ENCODE measurements around the gene SDS.
A peak's percentile ranks its signal among the peaks of the same experiment; 100 is the strongest.

Gene SDS

DNA sequence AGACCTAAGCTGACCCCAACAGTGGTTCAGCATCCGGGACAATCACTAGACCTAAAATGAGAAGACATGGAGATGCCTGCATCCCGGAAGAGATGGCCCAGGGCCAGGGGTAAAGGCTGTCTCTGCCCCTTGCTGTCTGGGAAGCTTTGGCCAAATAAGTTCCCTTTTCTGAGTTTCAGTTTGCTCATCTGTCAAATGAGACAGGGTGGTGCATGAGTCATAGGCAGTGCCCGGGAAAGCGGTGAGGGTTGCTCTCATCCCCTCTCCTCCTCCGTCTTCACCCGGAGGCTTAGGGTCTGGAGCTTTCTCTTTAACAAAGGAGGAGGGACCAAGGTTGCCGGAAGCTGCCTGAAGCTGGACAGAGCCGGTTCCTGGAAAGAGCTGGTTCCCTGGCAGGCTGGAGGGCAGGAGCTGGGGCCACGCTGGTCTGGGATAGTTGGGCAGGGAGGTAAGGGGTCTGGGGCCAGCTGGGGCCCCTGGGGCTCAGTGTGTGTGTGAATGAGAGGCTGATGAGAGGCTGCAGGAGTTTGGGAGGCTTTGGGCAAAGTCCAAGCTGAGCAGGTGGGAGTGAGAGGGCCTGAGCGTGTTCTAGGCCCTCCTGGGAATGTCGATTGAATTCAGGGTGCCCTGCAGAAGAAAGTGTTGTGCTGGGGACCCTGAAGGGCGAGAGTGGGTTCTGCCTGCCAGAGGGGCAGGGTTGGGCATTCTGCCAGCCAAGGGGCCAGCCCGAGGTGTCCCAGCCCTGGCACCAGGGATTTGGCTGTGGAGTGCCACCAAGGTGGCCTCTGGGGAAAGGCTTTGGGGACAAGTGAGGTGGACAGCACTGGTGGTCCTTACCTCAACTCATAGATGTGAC is 18.6 kb upstream of the SDS start, which contains the start of gene SDSL:
Gene SDSL (plus strand): TSS at position 351 of the 856 bp plus-strand sequence. CDS start 5,603 bp downstream, outside the sequence.
- TF ChIP-seq, protein P1, sequence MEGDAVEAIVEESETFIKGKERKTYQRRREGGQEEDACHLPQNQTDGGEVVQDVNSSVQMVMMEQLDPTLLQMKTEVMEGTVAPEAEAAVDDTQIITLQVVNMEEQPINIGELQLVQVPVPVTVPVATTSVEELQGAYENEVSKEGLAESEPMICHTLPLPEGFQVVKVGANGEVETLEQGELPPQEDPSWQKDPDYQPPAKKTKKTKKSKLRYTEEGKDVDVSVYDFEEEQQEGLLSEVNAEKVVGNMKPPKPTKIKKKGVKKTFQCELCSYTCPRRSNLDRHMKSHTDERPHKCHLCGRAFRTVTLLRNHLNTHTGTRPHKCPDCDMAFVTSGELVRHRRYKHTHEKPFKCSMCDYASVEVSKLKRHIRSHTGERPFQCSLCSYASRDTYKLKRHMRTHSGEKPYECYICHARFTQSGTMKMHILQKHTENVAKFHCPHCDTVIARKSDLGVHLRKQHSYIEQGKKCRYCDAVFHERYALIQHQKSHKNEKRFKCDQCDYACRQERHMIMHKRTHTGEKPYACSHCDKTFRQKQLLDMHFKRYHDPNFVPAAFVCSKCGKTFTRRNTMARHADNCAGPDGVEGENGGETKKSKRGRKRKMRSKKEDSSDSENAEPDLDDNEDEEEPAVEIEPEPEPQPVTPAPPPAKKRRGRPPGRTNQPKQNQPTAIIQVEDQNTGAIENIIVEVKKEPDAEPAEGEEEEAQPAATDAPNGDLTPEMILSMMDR (IDR thresholded peaks at IDR 0.05; ENCODE audit: control insufficient read depth, insufficient read depth, low read depth, low read length, missing control alignments): no peak
- peak; percentile 57 for DNase-seq (ENCODE audit: low read depth)
- H3K4me3 ChIP-seq (ENCODE audit: control insufficient read depth, low read depth, low read length): peak within 1 kb of the TSS; percentile 65

- no peak for DNase-seq (ENCODE audit: low read depth)
- no peak overlapping the region for H3K4me3 ChIP-seq (ENCODE audit: control insufficient read depth, low read depth, low read length)
- TF ChIP-seq, protein P1 (IDR thresholded peaks at IDR 0.05; ENCODE audit: control insufficient read depth, insufficient read depth, low read depth, low read length, missing control alignments): no peak
Measured at GRCh38 chr12:113420996-113421595, 17.4 kb upstream of the SDS start.

DNA sequence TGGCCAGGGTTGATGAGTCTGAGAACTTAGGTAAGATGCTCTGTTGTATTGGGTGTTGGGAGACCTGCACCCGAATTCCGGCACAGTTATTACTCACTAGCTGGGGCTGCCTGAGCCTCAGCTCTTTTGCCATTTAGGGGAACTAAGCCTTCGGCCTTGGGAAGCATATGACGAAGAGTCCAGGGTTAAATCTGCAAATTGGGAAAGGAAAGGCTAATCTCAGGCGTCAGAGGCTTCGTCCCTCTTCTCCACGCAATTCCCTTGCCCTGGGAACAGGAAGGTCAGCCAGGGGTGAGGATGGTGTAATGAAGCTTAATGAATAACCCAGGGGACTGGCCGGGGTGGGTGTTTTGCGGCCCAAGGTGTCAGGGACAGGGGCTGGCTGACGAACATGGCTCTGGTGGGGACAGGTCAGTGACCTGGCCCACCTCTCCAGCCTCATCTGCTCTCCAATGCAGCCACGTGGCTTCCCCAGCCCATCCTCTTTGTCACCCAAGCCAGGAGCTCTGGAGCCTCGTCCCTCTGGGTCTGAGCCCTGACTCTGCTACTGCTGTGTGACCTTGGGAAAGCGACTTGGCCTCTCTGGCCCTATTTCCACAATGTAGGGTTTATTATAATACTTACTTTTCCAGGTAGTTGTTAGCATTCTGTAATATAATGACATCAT is 14.7 kb upstream of the SDS start:
- H3K4me3 ChIP-seq (ENCODE audit: control insufficient read depth, low read depth, low read length): no peak overlapping the region
- TF ChIP-seq, protein P1 (IDR thresholded peaks at IDR 0.05; ENCODE audit: control insufficient read depth, insufficient read depth, low read depth, low read length, missing control alignments): no peak
- DNase-seq (ENCODE audit: low read depth): no peak

DNA sequence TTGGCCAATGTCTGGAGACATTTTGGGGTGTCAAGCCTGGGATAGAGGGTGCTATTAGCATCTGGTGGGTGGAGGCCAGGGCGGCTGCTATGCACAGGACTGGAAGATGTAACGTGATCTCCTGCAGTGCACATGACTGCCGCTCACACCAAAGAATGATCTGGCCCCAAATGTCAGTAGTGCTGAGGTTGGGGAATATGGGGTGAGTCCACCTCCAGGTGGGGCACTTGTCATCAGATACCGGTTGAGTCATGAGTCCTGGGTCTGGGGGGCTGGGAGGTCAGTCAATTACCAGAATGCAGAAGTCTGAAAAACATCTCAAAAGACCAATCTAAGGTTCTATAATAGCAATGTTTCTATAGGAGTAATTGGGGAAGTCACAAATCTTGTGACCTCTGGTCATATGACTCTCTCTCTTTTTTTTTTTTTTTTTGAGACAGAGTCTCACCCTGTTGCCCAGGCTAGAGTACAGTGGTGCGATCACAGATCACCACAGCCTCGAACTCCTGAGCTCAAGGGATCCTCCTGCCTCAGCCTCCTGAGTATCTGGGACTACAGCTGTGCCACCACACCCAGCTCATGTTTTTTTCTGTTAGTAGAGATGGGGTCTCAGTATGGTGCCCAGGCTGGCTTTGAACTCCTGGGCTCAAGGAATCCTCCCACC is 12.5 kb upstream of the SDS start:
- DNase-seq (ENCODE audit: low read depth): no peak
- no peak overlapping the region for H3K4me3 ChIP-seq (ENCODE audit: control insufficient read depth, low read depth, low read length)
- TF ChIP-seq, protein P1 (IDR thresholded peaks at IDR 0.05; ENCODE audit: control insufficient read depth, insufficient read depth, low read depth, low read length, missing control alignments): no peak

GRCh38 chr12:113414519-113415038 is 10.9 kb upstream of the SDS start:
- H3K4me3 ChIP-seq (ENCODE audit: control insufficient read depth, low read depth, low read length): no peak overlapping the region
- TF ChIP-seq, protein P1 (IDR thresholded peaks at IDR 0.05; ENCODE audit: control insufficient read depth, insufficient read depth, low read depth, low read length, missing control alignments): no peak
- no peak for DNase-seq (ENCODE audit: low read depth)

- TF ChIP-seq, protein P1 (IDR thresholded peaks at IDR 0.05; ENCODE audit: control insufficient read depth, insufficient read depth, low read depth, low read length, missing control alignments): no peak
- no peak for DNase-seq (ENCODE audit: low read depth)
- no peak overlapping the region for H3K4me3 ChIP-seq (ENCODE audit: control insufficient read depth, low read depth, low read length)
Measured at GRCh38 chr12:113413488-113413939, 9.8 kb upstream of the SDS start.
